HEK293T (cell line): ENCODE data around the gene GFRA1.

ENCODE experiments used
- CTCF ChIA-PET: fragments of 350-600 bp; formaldehyde crosslinking; extraction: SDS; loops from one replicate; lab custom pipeline; 2021; ENCODE audit warnings: antibody characterized with exemption, inconsistent platforms; lab: Yijun Ruan, JAX
- POLR2A ChIA-PET: fragments of 350-600 bp; formaldehyde crosslinking; extraction: SDS; loops from one replicate; lab custom pipeline; 2020; ENCODE audit warnings: antibody characterized with exemption, inconsistent platforms; lab: Yijun Ruan, JAX
- DNase-seq: peaks from one replicate; pipeline ENCODE4 v3.0.0; 2012; ENCODE audit warnings: mixed read lengths; ENCODE audit errors: extremely low spot score
- ARNT ChIP-seq: fragments of 450-650 bp; IDR thresholded peaks from 2 replicates; pipeline ENCODE4 v1.6.1; 2017; ENCODE audit warnings: mild to moderate bottlenecking
- BHLHE40 ChIP-seq: fragments of 450-650 bp; IDR thresholded peaks from 2 replicates; pipeline ENCODE4 v1.6.1; 2016; ENCODE audit warnings: mild to moderate bottlenecking, moderate library complexity, borderline replicate concordance
- CTBP1 ChIP-seq: fragments of 450-650 bp; IDR thresholded peaks from 2 replicates; pipeline ENCODE4 v1.6.1; 2016; ENCODE audit warnings: borderline replicate concordance
- ELF4 ChIP-seq: fragments of 450-650 bp; IDR thresholded peaks from 2 replicates; pipeline ENCODE4 v1.6.1; 2017; ENCODE audit warnings: antibody characterized with exemption
- FOXA1 ChIP-seq: fragments of 450-650 bp; IDR thresholded peaks from 2 replicates; pipeline ENCODE4 v1.6.1; 2016; ENCODE audit warnings: mild to moderate bottlenecking
- FOXK2 ChIP-seq: fragments of 450-650 bp; IDR thresholded peaks from 2 replicates; pipeline ENCODE4 v1.6.1; 2016; ENCODE audit warnings: mild to moderate bottlenecking
- FOXM1 ChIP-seq: fragments of 450-650 bp; IDR thresholded peaks from 2 replicates; pipeline ENCODE4 v1.6.1; 2017; ENCODE audit warnings: mild to moderate bottlenecking, borderline replicate concordance
- HDGF ChIP-seq: fragments of 450-650 bp; IDR thresholded peaks from 2 replicates; pipeline ENCODE4 v1.6.1; 2017; ENCODE audit warnings: antibody characterized with exemption, borderline replicate concordance
- L3MBTL2 ChIP-seq: fragments of 450-650 bp; conservative IDR thresholded peaks from 2 replicates; pipeline ENCODE4 v1.6.1; 2016; ENCODE audit warnings: mild to moderate bottlenecking
- LEF1 ChIP-seq: fragments of 450-650 bp; IDR thresholded peaks from 2 replicates; pipeline ENCODE4 v1.6.1; 2017; ENCODE audit warnings: mild to moderate bottlenecking, borderline replicate concordance
- NFRKB ChIP-seq: fragments of 450-650 bp; IDR thresholded peaks from 2 replicates; pipeline ENCODE4 v1.6.1; 2016; ENCODE audit warnings: mild to moderate bottlenecking, moderate library complexity
- PKNOX1 ChIP-seq: fragments of 450-650 bp; IDR thresholded peaks from 2 replicates; pipeline ENCODE4 v1.6.1; 2016
- SP1 ChIP-seq: fragments of 450-650 bp; IDR thresholded peaks from 2 replicates; pipeline ENCODE4 v1.6.1; 2017
- SUZ12 ChIP-seq: fragments of 450-650 bp; IDR thresholded peaks from 2 replicates; pipeline ENCODE4 v1.6.1; 2016; ENCODE audit warnings: mild to moderate bottlenecking
- TARDBP ChIP-seq: fragments of 450-650 bp; IDR thresholded peaks from 2 replicates; pipeline ENCODE4 v1.6.1; 2016
- ZNF384 ChIP-seq: fragments of 450-650 bp; IDR thresholded peaks from 2 replicates; pipeline ENCODE4 v1.6.1; 2016

Gene GFRA1

GRCh38 chr10:116151076-116151475 lies 121.9 kb downstream of the GFRA1 start:
- POLR2A ChIA-PET = no interaction called here
- CTCF ChIA-PET = no interaction called here
- no peak for DNase-seq
- TF ChIP-seq BHLHE40 = no peak
- no peak for TF ChIP-seq ZNF384
- TF ChIP-seq FOXM1 = no peak
- no peak for TF ChIP-seq TARDBP
- TF ChIP-seq SUZ12 = no peak
- no peak for TF ChIP-seq NFRKB
- TF ChIP-seq ELF4 = no peak
- TF ChIP-seq CTBP1 = no peak
- TF ChIP-seq FOXK2 = no peak
- no peak for TF ChIP-seq FOXA1
- TF ChIP-seq PKNOX1 = no peak
- no peak for TF ChIP-seq SP1
- no peak for TF ChIP-seq L3MBTL2
- no peak for TF ChIP-seq LEF1
- no peak for TF ChIP-seq HDGF
- no peak for TF ChIP-seq ARNT

- ChIA-PET CTCF (no interaction called here), POLR2A (no interaction called here)
- no peak for TF ChIP-seq FOXA1
- TF ChIP-seq SUZ12 = no peak
- no peak for TF ChIP-seq L3MBTL2
- no peak for TF ChIP-seq FOXM1
- no peak for TF ChIP-seq ZNF384
- no peak for TF ChIP-seq FOXK2
- TF ChIP-seq LEF1 = no peak
- TF ChIP-seq TARDBP = no peak
- TF ChIP-seq BHLHE40 = no peak
- no peak for TF ChIP-seq ELF4
- no peak for TF ChIP-seq CTBP1
- TF ChIP-seq PKNOX1 = no peak
- no peak for TF ChIP-seq SP1
- TF ChIP-seq HDGF = no peak
- no peak for TF ChIP-seq NFRKB
- no peak for TF ChIP-seq ARNT
- no peak for DNase-seq
Measured at GRCh38 chr10:116150606-116151005, 122.4 kb downstream of the GFRA1 start.

- DNase-seq = no peak
- TF ChIP-seq SP1 (no peak), SUZ12 (no peak), ELF4 (no peak), CTBP1 (no peak), FOXM1 (no peak), L3MBTL2 (no peak), FOXK2 (no peak), TARDBP (no peak), LEF1 (no peak), NFRKB (no peak), BHLHE40 (no peak), HDGF (no peak), ARNT (no peak), FOXA1 (no peak)
- ChIA-PET CTCF (no interaction called here), POLR2A (no interaction called here)
Measured at GRCh38 chr10:116147147-116147905, 125.7 kb downstream of the GFRA1 start.

- DNase-seq = no peak
Measured at GRCh38 chr10:116146372-116147140, 126.5 kb downstream of the GFRA1 start.

GRCh38 chr10:116143673-116144222 lies 129.3 kb downstream of the GFRA1 start:
- ChIA-PET POLR2A (no interaction called here), CTCF (no interaction called here)
- no peak for DNase-seq
- no peak for TF ChIP-seq BHLHE40
- TF ChIP-seq TARDBP = no peak
- TF ChIP-seq ELF4 = no peak
- TF ChIP-seq L3MBTL2 = no peak
- no peak for TF ChIP-seq FOXA1

More at GRCh38 chr10:116146372-116147140, 126.5 kb downstream of the GFRA1 start:
- CTCF ChIA-PET = no interaction called here
- no peak for TF ChIP-seq PKNOX1
- POLR2A ChIA-PET = no interaction called here

GRCh38 chr10:116141855-116142254 lies 131.2 kb downstream of the GFRA1 start:
- DNase-seq = no peak
- ChIA-PET POLR2A (no interaction called here), CTCF (no interaction called here)
- no peak for TF ChIP-seq BHLHE40
- TF ChIP-seq L3MBTL2 = no peak
- no peak for TF ChIP-seq ZNF384
- no peak for TF ChIP-seq TARDBP
- TF ChIP-seq NFRKB = no peak
- no peak for TF ChIP-seq CTBP1
